CD4-positive, alpha-beta T cell (primary cell): ENCODE results near the gene CACNA2D1. TPM values are rescaled to one million over a fixed set of nuclear protein-coding genes. Genes with fewer than 3 reads are reported as not detected.

Experiments
- ATAC-seq: fragments of 200-7000 bp; cut with Tn5 transposase; one replicate; pipeline ENCODE4 v1.10.0; 2022; ENCODE audit warnings: mild to moderate bottlenecking; ENCODE audit not compliant: poor library complexity
- CTCF ChIA-PET: fragments of 350-600 bp; sonication (Branson Sonifier 250); formaldehyde crosslinking; loops from one replicate; lab custom pipeline; 2021; ENCODE audit warnings: antibody characterized with exemption, inconsistent platforms; lab: Charles Lee
- POLR2A ChIA-PET: fragments of 350-600 bp; sonication (Branson Sonifier 250); formaldehyde crosslinking; loops from one replicate; lab custom pipeline; 2021; ENCODE audit warnings: antibody characterized with exemption, inconsistent platforms; lab: Charles Lee
- DNase-seq, 14 experiments: peaks; one replicate each; pipeline ENCODE4 v3.0.0-alpha.2; 2013 to 2020; ENCODE audit warnings: mixed read lengths in 2 of 14
- H3K27ac ChIP-seq, 2 donors: one replicate each; pipeline versions ENCODE4 v1.5.1 to v1.7.0; 2013; ENCODE audit warnings: low read length in 2 of 2, low read depth in 1 of 2, mild to moderate bottlenecking in 1 of 2
- H3K27me3 ChIP-seq, 2 experiments: 1 replicate in 1 of 2; 2 replicates in 1 of 2; pipeline versions ENCODE4 v1.6.1 to v1.7.0; 2013; ENCODE audit warnings: low read length in 2 of 2, control low read depth in 1 of 2, mild to moderate bottlenecking in 1 of 2, moderate library complexity in 1 of 2; ENCODE audit not compliant: insufficient read depth in 2 of 2, control insufficient read depth in 1 of 2
- H3K36me3 ChIP-seq: one replicate; pipeline ENCODE4 v1.6.1; 2013; ENCODE audit warnings: low read length, control low read depth; ENCODE audit not compliant: insufficient read depth
- H3K4me1 ChIP-seq: one replicate; pipeline ENCODE4 v1.6.1; 2013; ENCODE audit warnings: low read length, control low read depth; ENCODE audit not compliant: insufficient read depth
- H3K4me3 ChIP-seq: one replicate; pipeline ENCODE4 v1.5.1; 2013; ENCODE audit warnings: mild to moderate bottlenecking, low read length, moderate library complexity
- H3K9me3 ChIP-seq, 2 experiments: 1 replicate in 1 of 2; 2 replicates in 1 of 2; pipeline versions ENCODE4 v1.6.1 to v1.7.0; 2013; ENCODE audit warnings: low read length in 2 of 2, mild to moderate bottlenecking in 2 of 2, control low read depth in 1 of 2, moderate library complexity in 1 of 2; ENCODE audit not compliant: control insufficient read depth in 1 of 2, insufficient read depth in 1 of 2
- H3K27ac Mint-ChIP-seq: one replicate; pipeline ENCODE4 v1.8.0; 2020; ENCODE audit warnings: mixed read lengths
- H3K27me3 Mint-ChIP-seq: one replicate; pipeline ENCODE4 v1.8.0; 2021; ENCODE audit warnings: mixed read lengths
- H3K36me3 Mint-ChIP-seq: one replicate; pipeline ENCODE4 v1.8.0; 2021; ENCODE audit warnings: low read depth, mixed read lengths
- H3K4me1 Mint-ChIP-seq: one replicate; pipeline ENCODE4 v1.8.0; 2021; ENCODE audit warnings: low read depth, mixed read lengths
- H3K4me3 Mint-ChIP-seq: one replicate; pipeline ENCODE4 v1.8.0; 2020; ENCODE audit warnings: mild to moderate bottlenecking, mixed read lengths
- H3K9me3 Mint-ChIP-seq: one replicate; pipeline ENCODE4 v1.8.0; 2020; ENCODE audit warnings: mixed read lengths
- CTCF ChIP-seq: fragments of 200-600 bp; IDR thresholded peaks from one replicate; pipeline ENCODE4 v1.8.0; 2022; ENCODE audit warnings: antibody characterized with exemption, mild to moderate bottlenecking
- intact Hi-C, 2 experiments: fragments of 100-400 bp; cut with DNase I in 1 of 2; cut with micrococcal nuclease in 1 of 2; formaldehyde crosslinking; loops; one replicate each; pipeline versions ENCODE4 v1.15.1 to v1.9.0; 2023 to 2025; cut with DNase I, micrococcal nuclease
- total RNA-seq, 174 experiments: library from RNA in 2 of 174; stranded (reverse) in 2 of 174; gene quantifications; one replicate each; pipeline ENCODE4 v1.2.3 and lab custom pipeline; 2021 to 2026

CACNA2D1 gene
- total RNA-seq, 2 experiments from 2014 or later: not detected

GRCh38 chr7:82468435-82468834 lies 24.9 kb upstream of the CACNA2D1 start:
- H3K27ac Mint-ChIP-seq: no peak overlapping the region
- ChIA-PET POLR2A (no interaction called here), CTCF (no interaction called here)
- no peaks in the 10 kb centered on the region for H3K4me1 ChIP-seq
- H3K4me1 Mint-ChIP-seq: no peaks in the 10 kb centered on the region
- DNase-seq (no peak), ATAC-seq (no peak)
- no peak overlapping the region for H3K4me3 ChIP-seq
- H3K27ac ChIP-seq: no peak overlapping the region
- intact Hi-C loops: no loop called here
- H3K36me3 ChIP-seq: no peaks in the 10 kb centered on the region
- peaks cover 4% of the 10 kb centered on the region for H3K9me3 Mint-ChIP-seq
- H3K36me3 Mint-ChIP-seq: no peaks in the 10 kb centered on the region
- peaks cover 0 to 5% of the 10 kb centered on the region in 2 experiments for H3K9me3 ChIP-seq
- H3K4me3 Mint-ChIP-seq: no peak overlapping the region
- no peaks in the 10 kb centered on the region for H3K27me3 Mint-ChIP-seq
- H3K27me3 ChIP-seq: no peaks in the 10 kb centered on the region
- no peak for TF ChIP-seq CTCF

DNA sequence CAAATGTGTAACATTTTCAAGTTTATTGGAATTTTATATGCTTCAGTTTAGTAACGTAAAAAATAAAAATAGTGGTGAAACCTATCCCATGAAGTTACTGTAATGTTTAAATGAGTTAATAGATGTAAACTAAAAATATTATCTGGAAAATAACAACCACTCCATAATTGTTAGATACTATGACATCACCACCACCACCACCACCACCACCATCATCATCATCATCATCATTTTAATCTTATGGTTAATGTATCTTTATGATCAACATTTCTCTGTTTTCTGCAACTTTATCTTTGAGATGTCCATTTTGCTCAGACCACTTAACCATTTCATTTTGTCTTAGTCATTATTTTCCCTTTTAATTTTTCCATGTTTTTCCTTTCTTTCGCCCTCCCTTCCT lies 23.4 kb upstream of the CACNA2D1 start:
- TF ChIP-seq CTCF: no peak
- no peak overlapping the region for H3K27ac Mint-ChIP-seq
- H3K27ac ChIP-seq: no peak overlapping the region
- no peaks in the 10 kb centered on the region for H3K36me3 ChIP-seq
- DNase-seq (no peak), ATAC-seq (no peak)
- no peak overlapping the region for H3K4me3 Mint-ChIP-seq
- H3K36me3 Mint-ChIP-seq: no peaks in the 10 kb centered on the region
- intact Hi-C loops: no loop called here
- H3K4me1 Mint-ChIP-seq: no peaks in the 10 kb centered on the region
- peaks cover 0 to 3% of the 10 kb centered on the region in 2 experiments for H3K9me3 ChIP-seq
- H3K9me3 Mint-ChIP-seq: peaks cover 5% of the 10 kb centered on the region
- no peaks in the 10 kb centered on the region for H3K27me3 Mint-ChIP-seq
- H3K4me1 ChIP-seq: no peaks in the 10 kb centered on the region
- H3K27me3 ChIP-seq: no peaks in the 10 kb centered on the region
- ChIA-PET POLR2A (no interaction called here), CTCF (no interaction called here)
- no peak overlapping the region for H3K4me3 ChIP-seq

GRCh38 chr7:82464372-82464771 lies 20.8 kb upstream of the CACNA2D1 start:
- POLR2A ChIA-PET: no interaction called here
- CTCF ChIA-PET: no interaction called here
- H3K4me3 Mint-ChIP-seq: no peak overlapping the region
- TF ChIP-seq CTCF: no peak
- no peaks in the 10 kb centered on the region for H3K27me3 Mint-ChIP-seq
- H3K4me3 ChIP-seq: no peak overlapping the region
- ATAC-seq: no peak
- H3K9me3 Mint-ChIP-seq: peaks cover 5% of the 10 kb centered on the region
- DNase-seq: no peak
- H3K36me3 Mint-ChIP-seq: no peaks in the 10 kb centered on the region
- no peak overlapping the region for H3K27ac ChIP-seq
- no peaks in the 10 kb centered on the region for H3K4me1 Mint-ChIP-seq
- H3K27me3 ChIP-seq: no peaks in the 10 kb centered on the region
- peaks cover 0 to 4% of the 10 kb centered on the region in 2 experiments for H3K9me3 ChIP-seq
- no peaks in the 10 kb centered on the region for H3K4me1 ChIP-seq
- intact Hi-C loops: no loop called here
- H3K27ac Mint-ChIP-seq: no peak overlapping the region
- no peaks in the 10 kb centered on the region for H3K36me3 ChIP-seq
